GM19467 (cell line): ENCODE data around the gene NES.

ENCODE experiments used
- ATAC-seq: cut with Tn5 transposase; IDR thresholded peaks from one replicate; pipeline ENCODE4 v1.9.1; 2021; ENCODE audit warnings: mild to moderate bottlenecking, moderate library complexity; ENCODE audit not compliant: unreplicated experiment

Gene NES

DNA sequence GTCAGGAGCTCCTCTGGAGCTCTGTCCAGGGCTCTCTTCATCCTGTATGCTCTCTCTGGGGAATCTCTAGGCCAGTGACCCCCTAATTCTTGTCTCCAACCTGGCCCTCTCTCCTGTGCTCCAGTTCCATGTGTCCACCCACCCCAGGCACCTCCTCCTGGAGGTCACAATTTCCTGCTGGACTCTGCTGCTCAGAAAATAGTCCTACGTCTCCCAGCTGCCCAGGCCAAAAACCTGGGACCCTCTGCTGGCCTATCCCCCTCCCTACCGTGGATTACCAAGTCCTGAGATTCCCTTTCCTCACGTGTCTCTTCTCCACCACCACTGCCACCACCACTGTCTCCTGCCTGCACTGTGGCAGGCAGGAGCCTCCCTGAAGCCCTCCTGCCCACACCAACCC is 11.7 kb downstream of the NES start:
- ATAC-seq = no peak

DNA sequence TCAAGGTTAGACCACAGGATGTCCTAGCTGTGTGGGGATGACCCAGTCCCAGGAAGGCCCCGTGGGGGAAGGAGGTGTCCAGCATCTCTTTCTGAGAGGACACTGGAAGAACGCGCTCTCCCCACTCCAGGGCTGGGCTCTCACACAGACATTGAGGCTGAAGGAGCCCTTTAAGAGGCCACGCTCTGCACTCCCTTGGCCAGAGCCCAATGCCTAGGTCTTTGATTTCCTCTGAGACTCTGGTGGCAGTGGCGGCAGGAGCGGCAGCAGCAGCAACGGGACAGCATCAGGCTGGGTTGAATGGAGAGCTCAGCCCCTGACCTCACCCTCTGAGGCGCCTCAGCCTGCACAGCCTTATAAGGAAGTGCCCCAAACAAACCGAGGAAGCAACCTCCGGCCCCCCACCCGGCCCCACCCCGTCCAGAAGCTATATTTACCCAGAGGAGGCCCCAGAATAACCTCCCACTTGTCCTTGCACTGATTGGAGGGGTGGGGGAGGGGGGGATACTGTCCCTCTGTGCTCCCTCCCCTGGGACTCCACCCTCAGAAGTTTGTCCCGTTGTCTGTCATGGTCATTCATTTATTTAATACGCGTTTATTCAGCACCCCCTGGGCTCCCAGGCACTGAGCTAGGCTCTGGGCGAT is 12.3 kb downstream of the NES start:
- no peak for ATAC-seq

- no peak for ATAC-seq
These were observed 13.0 kb downstream of the NES start for GRCh38 chr1:156664046-156664766.

GRCh38 chr1:156663178-156663577 is 14.0 kb downstream of the NES start:
- ATAC-seq = no peak

DNA sequence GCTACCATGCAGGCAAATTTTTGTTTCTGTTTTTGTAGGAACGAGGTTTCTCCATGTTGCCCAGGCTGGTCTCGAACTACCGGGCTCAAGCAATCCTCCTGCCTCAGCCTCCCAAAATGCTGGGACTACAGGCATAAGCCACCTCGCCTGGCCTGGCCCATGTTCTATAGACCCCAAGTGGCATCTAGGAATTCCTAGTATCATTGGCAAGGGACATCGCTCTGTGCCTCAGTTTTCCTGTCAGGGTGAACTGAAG is 14.5 kb downstream of the NES start:
- no peak for ATAC-seq

DNA sequence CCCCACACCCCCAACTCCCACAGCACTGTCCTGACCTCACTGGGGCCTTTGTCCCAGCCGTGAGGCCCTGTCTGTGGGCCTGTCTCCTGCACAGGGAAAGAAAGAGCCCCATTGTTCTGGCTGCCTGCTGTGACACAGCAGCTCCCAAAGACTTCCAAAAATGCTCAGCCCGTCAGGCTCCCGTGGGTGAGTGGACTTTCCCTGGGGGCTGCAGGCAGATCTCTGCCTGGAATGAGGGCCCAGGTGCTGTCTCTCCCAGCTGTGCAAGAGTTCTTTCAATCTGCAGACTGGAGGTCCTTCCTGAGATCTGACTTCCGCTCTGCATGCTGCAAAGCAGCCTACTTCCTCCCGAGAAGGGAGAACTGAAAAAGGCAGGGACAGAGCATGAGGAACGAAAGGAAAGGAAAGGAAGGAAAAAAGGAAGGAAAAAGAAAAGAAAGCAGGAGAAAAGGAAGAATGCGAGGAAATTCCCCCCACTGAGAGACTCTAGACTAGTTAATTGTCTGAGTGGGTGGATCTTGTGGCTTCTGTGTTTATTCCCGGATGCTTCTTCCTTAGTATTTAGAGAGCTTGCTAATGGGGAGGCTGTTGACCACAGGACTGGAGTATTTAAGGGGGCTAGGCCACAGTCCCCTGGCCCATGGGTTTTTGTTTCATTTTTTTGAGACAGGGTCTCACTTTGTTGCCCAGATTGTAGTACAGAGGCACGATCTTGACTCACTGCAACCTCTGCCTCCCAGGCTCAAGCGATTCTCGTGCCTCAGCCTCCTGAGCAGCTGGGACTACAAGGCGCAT is 15.0 kb downstream of the NES start:
- ATAC-seq = no peak

DNA sequence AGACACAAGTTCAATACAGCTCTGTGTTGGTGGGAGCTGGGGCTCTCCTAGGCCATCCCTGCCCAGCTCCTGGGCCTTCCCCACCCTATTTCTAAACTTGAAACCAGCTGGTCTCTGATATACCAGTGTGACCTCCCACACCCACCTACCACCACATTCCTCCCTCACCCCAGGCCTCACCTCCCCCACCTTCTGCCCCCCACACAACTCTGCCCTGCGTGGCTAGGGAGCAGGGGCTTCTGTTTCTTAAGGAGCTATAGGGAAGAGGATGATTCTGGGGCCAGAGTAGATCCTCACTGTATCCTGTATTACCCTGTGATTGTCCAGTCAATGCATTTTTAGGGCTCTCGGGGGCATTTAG is 16.5 kb downstream of the NES start:
- ATAC-seq = no peak

DNA sequence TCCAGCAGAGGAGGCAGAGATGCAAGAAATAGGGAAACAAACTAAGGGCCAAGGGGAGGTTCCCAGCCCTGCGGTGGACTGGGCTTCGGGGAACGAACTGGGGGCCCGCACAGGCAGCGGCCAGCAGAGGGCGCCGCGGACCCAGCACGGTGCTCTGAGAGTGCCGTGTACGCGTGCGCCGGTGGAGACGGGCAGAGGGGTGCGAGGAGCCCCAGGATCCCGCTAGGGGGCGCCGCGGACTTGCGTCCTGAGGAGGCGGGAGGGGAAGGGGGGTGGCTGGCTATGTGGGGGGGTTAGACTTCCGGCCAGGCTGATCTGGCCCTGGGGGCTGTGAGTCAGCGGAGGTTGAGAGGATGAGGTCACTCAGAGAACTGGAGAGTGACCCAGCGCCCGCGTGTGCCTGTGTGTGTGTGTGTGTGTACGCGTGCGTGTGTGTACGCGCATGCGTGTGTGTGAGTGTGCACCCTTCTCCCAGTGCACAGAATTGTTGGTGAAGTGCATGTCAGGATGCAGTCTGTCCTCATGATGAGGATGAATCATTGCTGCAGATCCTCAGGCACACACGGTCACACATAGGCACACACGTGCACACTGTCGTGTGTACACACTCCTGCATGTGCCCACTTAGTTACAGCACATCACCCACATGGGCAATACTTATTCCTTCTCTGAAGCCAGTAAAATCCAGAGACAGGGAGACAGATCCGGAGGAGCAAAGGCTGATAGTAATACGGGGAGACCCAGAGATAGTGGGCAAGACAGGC is 17.0 kb downstream of the NES start:
- peak; percentile 48 for ATAC-seq

GRCh38 chr1:156659661-156659987 is 17.6 kb downstream of the NES start:
- no peak for ATAC-seq

GRCh38 chr1:156658945-156659574 is 18.1 kb downstream of the NES start:
- ATAC-seq = no peak

- ATAC-seq = no peak
These were observed 18.7 kb downstream of the NES start for GRCh38 chr1:156658496-156658895.

- ATAC-seq = no peak
These were observed 19.4 kb downstream of the NES start for GRCh38 chr1:156657741-156658319.

- ATAC-seq = no peak
These were observed 20.1 kb downstream of the NES start for GRCh38 chr1:156656806-156657740.

DNA sequence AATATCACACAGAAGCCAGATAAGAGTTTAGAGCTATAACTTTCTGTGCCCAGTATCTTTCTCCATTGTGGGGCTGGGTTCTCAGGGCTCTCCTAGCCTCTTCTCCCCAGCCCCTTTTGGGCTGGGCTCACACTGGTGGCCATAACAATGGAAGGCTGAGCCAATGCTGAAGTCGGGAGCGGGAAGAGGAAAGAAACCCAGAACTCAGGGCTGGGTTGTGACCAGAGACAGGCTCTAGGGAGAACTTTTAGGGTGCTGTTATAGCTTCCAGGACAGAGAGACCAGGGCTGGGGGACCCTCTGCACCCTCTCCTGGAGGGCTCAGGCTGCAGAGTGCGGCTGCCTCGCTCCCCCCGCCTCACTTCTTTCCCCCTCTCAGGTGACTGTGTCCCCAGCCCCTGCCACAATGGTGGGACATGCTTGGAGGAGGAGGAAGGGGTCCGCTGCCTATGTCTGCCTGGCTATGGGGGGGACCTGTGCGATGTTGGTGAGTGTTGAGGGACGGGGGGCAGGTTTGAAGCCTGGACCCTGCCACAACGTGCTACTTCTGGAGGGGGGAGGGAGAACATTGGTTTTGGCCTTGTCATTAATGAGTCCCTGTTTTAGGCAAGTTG is 21.2 kb downstream of the NES start:
- no peak for ATAC-seq

GRCh38 chr1:156655151-156655903 is 21.9 kb downstream of the NES start:
- no peak for ATAC-seq

GRCh38 chr1:156654700-156655099 is 22.5 kb downstream of the NES start:
- no peak for ATAC-seq

GRCh38 chr1:156652992-156653355 is 24.2 kb downstream of the NES start:
- no peak for ATAC-seq

GRCh38 chr1:156652131-156652991 is 24.8 kb downstream of the NES start:
- ATAC-seq = no peak
